CD4-positive, alpha-beta T cell treated with Interleukin-15 for 1 hour (primary cell): ENCODE results near the gene TPSG1.
"Not testable (repeated sequence)": the region's sequence is repeated elsewhere in the genome, so short reads cannot be mapped to it uniquely, and the experiment has no call there.

Experiments used
- DNase-seq: peaks from one replicate; pipeline ENCODE4 v3.0.0-alpha.2; 2020

Gene TPSG1

GRCh38 chr16:1225051-1225451 is at the start of gene TPSG1:
Gene TPSG1, minus strand, starts transcription at chr16:1225268. Its CDS starts 16 bp downstream, at chr16:1225252.
- no peak for DNase-seq

DNA sequence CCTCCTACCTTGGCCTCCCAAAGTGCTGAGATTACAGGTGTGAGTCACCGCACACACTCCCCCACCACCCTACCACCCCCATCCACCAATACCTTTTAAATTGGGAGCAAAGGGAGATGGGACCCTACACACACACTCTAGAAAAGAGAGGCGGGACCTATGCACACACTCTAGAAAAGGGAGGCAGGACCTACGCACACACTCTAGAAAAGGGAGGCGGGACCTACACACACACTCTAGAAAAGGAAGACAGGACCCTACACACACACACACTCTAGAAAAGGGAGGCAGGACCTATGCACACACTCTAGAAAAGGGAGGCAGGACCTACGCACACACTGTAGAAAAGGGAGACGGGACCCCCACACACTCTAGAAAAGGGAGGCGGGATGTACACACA is 49.7 kb upstream of the TPSG1 start:
- DNase-seq, result no peak

DNA sequence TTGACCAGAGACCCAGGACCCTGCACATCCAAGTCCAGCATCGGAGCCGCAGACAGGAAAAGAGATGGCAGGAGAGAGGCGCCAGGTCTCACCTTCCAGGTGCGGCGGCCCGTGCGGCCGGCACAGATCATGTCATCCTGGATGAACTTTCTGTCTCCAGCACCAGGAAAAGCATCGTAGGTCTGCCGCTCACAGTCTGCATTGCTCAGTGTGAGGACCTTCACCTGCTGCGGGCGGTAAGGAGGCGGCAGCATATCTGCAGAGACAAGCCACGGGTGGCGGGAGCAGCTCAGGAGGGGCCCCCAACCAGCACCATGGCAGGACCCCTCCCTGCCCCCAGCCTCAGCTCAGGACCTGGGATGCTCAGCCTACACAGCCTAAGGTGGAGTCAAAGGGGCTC is 48.7 kb upstream of the TPSG1 start:
- DNase-seq, result no peak

- no peak for DNase-seq
Observed at GRCh38 chr16:1272453-1273198, 47.6 kb upstream of the TPSG1 start.

GRCh38 chr16:1271724-1272413 is 46.8 kb upstream of the TPSG1 start:
- DNase-seq, result not testable (repeated sequence)

- DNase-seq, result no peak
Observed at GRCh38 chr16:1271380-1271723, 46.3 kb upstream of the TPSG1 start.

GRCh38 chr16:1269418-1269817 is 44.4 kb upstream of the TPSG1 start:
- DNase-seq, result not testable (repeated sequence)

- DNase-seq, result no peak
Observed at GRCh38 chr16:1265826-1266225, 40.8 kb upstream of the TPSG1 start.

DNA sequence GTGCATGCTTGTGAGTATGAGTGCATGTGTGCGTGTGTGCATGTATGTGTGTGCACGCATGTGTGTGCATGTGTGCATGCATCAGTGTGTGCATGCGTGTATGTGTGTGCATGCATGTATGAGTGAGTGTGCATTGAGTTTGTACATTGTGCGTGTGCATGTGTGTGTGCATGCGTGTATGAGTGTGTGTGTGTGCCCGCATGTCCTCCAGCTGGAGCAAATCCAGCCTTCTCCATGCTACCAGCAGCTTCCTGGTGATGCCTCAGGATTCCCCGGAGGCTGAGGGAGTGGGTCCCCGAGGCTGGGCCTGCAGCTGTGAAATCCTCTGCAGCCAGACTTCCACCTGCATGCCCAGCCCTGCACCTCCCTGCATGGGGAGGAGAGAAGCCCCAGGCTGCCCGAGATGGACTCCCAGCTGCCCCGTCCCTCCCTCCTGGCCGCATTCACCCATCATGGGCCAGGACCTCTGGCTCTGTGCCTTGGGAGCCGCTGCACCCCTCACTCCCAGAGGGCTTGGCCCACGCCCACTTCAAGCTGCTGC is 40.1 kb upstream of the TPSG1 start:
- no peak for DNase-seq

- DNase-seq, result no peak
Observed at GRCh38 chr16:1264345-1265089, 39.4 kb upstream of the TPSG1 start.

- DNase-seq, result no peak
Observed at GRCh38 chr16:1263591-1264344, 38.7 kb upstream of the TPSG1 start.

- no peak for DNase-seq
Observed at GRCh38 chr16:1262846-1263221, 37.8 kb upstream of the TPSG1 start.

GRCh38 chr16:1262210-1262845 is 37.3 kb upstream of the TPSG1 start:
- no peak for DNase-seq

- DNase-seq, result no peak
Observed at GRCh38 chr16:1261131-1261892, 36.2 kb upstream of the TPSG1 start.

GRCh38 chr16:1260101-1260680 is 35.1 kb upstream of the TPSG1 start:
- DNase-seq, result no peak

GRCh38 chr16:1259760-1260068 is 34.6 kb upstream of the TPSG1 start:
- no peak for DNase-seq

DNA sequence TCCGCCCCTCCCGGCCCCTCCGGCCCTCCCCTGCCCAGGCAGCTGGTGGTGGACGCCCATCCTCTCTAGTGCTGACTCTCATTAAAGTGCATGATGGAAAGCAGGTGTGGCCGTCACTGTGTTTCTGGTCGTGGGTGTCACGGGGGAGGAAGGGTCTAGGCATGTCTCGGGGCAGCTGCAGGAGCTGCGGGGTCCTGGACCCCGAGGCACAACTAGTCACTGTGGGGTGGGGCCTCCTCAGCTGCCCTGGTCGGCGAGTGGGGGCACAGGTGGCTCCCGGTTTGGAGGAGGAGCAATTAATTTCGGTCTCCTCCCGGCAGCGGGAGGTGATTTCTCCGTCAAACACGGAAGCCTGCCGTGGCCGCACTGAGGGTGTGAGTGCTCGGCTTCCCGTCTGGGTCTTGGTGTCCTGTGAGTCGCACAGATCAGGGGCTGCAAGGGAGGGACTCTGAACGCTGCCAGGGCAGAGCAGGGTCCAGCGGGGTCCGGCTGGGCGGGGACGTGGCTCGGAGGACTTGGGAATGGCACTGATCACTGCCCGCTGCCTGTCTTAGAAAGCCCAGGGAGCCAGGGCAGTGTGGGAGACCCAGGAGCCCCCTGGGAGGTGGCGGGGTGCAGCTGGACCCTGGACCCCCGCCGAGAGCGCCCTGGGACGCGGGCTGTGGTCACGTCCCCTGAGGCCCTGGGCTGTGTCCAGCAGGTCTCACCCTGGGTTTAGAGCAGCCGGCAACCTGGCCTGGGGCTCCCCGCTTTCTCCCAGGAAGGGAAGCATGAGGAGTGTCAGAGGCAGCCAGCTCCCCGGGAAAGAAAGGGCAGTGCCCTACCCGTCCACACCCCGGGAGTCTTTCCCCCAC is 34.1 kb upstream of the TPSG1 start:
- no peak for DNase-seq

DNA sequence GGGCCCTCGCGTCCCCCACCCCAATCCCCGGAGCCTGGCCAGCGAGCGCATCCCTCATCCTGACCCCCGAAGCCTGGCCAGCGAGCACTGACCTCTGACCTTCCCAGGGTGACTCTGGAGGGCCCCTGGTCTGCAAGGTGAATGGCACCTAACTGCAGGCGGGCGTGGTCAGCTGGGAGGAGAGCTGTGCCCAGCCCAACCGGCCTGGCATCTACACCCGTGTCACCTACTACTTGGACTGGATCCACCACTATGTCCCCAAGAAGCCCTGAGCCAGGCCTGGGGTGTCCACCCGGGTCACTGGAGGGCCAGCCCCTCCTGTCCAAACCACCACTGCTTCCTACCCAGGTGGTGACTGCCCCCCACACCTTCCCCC is 33.1 kb upstream of the TPSG1 start:
- DNase-seq, result no peak

DNA sequence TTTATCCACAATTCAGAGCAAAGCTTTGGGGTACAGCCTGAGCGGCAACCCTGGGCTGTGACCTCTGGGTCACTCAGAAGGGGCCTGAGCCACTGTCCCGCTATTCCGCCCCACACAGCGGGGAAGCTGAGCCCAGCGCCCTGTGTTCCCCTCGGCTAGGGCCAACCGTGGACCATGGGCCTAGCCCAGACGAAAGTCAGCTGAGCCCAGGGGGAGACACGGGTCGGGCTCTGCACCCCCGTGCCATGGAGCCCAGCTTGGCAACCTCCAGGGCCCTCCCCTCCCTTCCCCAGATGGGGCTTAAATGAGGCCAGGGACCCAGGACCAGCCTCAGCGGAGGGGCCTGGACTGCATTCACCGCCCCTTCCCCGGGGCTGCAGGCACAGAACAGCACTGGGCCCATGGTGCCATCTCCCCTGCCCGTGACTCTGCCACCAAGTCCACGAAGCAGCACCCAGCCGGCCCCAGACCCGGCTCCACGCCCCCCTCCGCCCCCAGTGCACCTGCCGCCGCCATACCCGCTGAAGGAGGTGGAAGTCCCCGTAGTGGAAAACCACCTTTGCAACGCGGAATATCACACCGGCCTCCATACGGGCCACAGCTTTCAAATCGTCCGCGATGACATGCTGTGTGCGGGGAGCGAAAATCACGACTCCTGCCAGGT is 32.6 kb upstream of the TPSG1 start:
- no peak for DNase-seq

DNA sequence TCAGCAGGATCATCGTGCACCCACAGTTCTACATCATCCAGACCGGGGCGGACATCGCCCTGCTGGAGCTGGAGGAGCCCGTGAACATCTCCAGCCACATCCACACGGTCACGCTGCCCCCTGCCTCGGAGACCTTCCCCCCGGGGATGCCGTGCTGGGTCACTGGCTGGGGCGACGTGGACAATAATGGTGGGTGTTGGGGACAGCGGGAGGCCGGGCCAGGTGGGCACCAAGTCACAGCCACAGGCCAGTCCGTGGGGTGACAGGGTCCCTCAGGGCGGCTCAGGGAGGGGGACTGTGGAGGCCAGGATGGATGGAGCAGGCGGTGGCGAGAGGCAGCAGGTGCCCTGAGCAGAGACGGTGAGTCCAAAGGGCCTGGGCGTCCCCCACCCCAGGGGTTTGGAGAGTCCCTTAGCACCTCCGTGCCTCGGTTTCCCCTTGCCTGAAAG is 31.8 kb upstream of the TPSG1 start:
- DNase-seq, result no peak
